Measurements from ENCODE around the gene STRN4. TPM values are rescaled to one million over a fixed set of nuclear protein-coding genes. Genes with fewer than 3 reads are reported as not detected.

The STRN4 gene
- total RNA-seq, 1 experiment from 2014 or later: 143 TPM

DNA sequence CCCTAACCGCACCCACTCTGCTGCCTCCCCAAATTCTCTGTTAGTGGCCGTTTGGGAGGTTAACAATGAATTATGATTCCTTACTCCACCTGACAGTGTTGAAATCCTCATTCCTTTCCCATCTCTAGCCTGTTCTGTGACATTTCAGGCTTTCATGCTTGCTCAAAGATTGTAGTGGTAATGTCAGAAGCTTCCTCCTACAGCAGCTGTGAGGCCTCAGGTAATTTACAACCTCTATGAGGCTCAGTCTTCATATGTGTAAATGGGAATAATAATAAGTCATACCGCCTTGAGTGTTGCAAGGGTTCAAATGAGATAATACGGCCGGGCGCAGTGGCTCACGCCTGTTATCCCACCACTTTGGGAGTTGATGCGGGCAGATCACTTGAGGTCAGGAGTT, 43.1 kb upstream of the STRN4 start:
- no peaks in the 10 kb centered on the region for H3K9me3 ChIP-seq (ENCODE audit: control insufficient read depth, low read depth, low read length)
- H4K91ac ChIP-seq (ENCODE audit: insufficient read length, low read depth, low read length): no peak overlapping the region
- no peak overlapping the region for H3K14ac ChIP-seq (ENCODE audit: insufficient read depth, low read length)
- peaks cover 5% of the 10 kb centered on the region; the same call in 1 of the 2 replicates for H3K4me1 ChIP-seq (ENCODE audit: insufficient read depth, low read length)
- H3K79me1 ChIP-seq (ENCODE audit: insufficient read depth, low read depth, low read length, poor library complexity, severe bottlenecking): no peaks in the 10 kb centered on the region
- H2BK120ac ChIP-seq (ENCODE audit: low read depth, low read length, poor library complexity, severe bottlenecking): peak overlapping the region; percentile 28
- Mint-ChIP-seq H3K27ac (no peak overlapping the region; a peak in 1 of 7 replicates), H3K27me3 (ENCODE audit: low read depth) (peaks cover 18% of the 10 kb centered on the region), H3K9me3 (no peaks in the 10 kb centered on the region; a peak in 1 of 5 replicates), H3K4me3 (peak overlapping the region in 1 of 2 experiments; percentile 42; a peak in 2 of 5 replicates), H3K36me3 (ENCODE audit: insufficient read depth in 1 of 3, low read depth in 3 of 3) (peaks cover 13 to 25% (median 19%) of the 10 kb centered on the region in 3 experiments), H3K4me1 (peaks cover 14 to 26% of the 10 kb centered on the region in 2 experiments)
- H3K4ac ChIP-seq (ENCODE audit: low read depth, low read length): no peak overlapping the region
- H2BK12ac ChIP-seq (ENCODE audit: insufficient read length, low read depth, low read length): no peak overlapping the region
- H2BK15ac ChIP-seq (ENCODE audit: low read depth, low read length): no peak overlapping the region
- H3K9ac ChIP-seq (ENCODE audit: extremely low read depth, insufficient read length, low read length): no peak overlapping the region
- H4K8ac ChIP-seq (replicated peaks; ENCODE audit: insufficient read length, low read depth, low read length): no peak overlapping the region
- peaks cover 28% of the 10 kb centered on the region; the same call in 1 of the 2 replicates for H3K79me2 ChIP-seq (ENCODE audit: insufficient read depth, low read length)
- WGBS (ENCODE audit: extremely low coverage, insufficient read length, low lambda C conversion rate): no CpG with 5 or more reads among the region's 8 CpGs
- no peak overlapping the region for H3K27ac ChIP-seq (ENCODE audit: insufficient read length, low read depth, low read length)
- H3K27me3 ChIP-seq (ENCODE audit: insufficient read depth, low read length): no peaks in the 10 kb centered on the region; the same call in 1 of the 2 replicates
- H3K23me2 ChIP-seq (ENCODE audit: insufficient read length, low read depth, low read length, poor library complexity, severe bottlenecking): peaks cover 19% of the 10 kb centered on the region
- H2BK5ac ChIP-seq (ENCODE audit: insufficient read length, low read length): no peak overlapping the region
- no peak overlapping the region for H3K23ac ChIP-seq (ENCODE audit: insufficient read length, low read depth, low read length)
- peaks cover 4% of the 10 kb centered on the region for H4K20me1 ChIP-seq (ENCODE audit: control insufficient read depth, insufficient read depth, insufficient read length)
- H2AK5ac ChIP-seq (ENCODE audit: insufficient read length, low read length): peak overlapping the region; percentile 43
- no peak overlapping the region for H4K5ac ChIP-seq (ENCODE audit: insufficient read length, low read depth, low read length)
- no peak overlapping the region for H3K56ac ChIP-seq (ENCODE audit: insufficient read length, low read depth, low read length)
- H2AFZ ChIP-seq (ENCODE audit: low read length): no peak overlapping the region
- no peak overlapping the region for H3K4me2 ChIP-seq (ENCODE audit: insufficient read depth, insufficient read length, low read length)
- H3K18ac ChIP-seq (ENCODE audit: insufficient read length, low read depth, low read length): peak overlapping the region; percentile 17
- no peak for DNase-seq
- TF ChIP-seq, protein P1, sequence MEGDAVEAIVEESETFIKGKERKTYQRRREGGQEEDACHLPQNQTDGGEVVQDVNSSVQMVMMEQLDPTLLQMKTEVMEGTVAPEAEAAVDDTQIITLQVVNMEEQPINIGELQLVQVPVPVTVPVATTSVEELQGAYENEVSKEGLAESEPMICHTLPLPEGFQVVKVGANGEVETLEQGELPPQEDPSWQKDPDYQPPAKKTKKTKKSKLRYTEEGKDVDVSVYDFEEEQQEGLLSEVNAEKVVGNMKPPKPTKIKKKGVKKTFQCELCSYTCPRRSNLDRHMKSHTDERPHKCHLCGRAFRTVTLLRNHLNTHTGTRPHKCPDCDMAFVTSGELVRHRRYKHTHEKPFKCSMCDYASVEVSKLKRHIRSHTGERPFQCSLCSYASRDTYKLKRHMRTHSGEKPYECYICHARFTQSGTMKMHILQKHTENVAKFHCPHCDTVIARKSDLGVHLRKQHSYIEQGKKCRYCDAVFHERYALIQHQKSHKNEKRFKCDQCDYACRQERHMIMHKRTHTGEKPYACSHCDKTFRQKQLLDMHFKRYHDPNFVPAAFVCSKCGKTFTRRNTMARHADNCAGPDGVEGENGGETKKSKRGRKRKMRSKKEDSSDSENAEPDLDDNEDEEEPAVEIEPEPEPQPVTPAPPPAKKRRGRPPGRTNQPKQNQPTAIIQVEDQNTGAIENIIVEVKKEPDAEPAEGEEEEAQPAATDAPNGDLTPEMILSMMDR (conservative IDR thresholded peaks at IDR 0.05): no peak
- no peak overlapping the region for H2BK20ac ChIP-seq (ENCODE audit: low read depth, low read length, poor library complexity, severe bottlenecking)
- H3T11ph ChIP-seq (ENCODE audit: low read length): no peak overlapping the region
